ENCODE measurements around the gene ABHD15.

The ABHD15 gene

GRCh38 chr17:29595107-29595942 is 28.5 kb upstream of the ABHD15 start:
- ChIA-PET CTCF (interaction anchor here (0.9 to 8.4 kb wide), 8 partner anchors 17 to 29 kb away, joined by 3 to 144 read pairs (median 6); partner anchors contain the start of gene ABHD15), POLR2A (no interaction called here)
- no peak for DNase-seq (ENCODE audit: extremely low spot score)
- no peak for TF ChIP-seq CTCF (IDR thresholded peaks at IDR 0.05; ENCODE audit: control extremely low read depth, extremely low read depth, low read depth, missing control alignments)

GRCh38 chr17:29594519-29595090 is 27.8 kb upstream of the ABHD15 start:
- ChIA-PET POLR2A (no interaction called here), CTCF (interaction anchor here (0.9 to 5.0 kb wide), 8 partner anchors 10 to 377 kb away, joined by 3 to 144 read pairs (median 5); partner anchors contain the start of gene ABHD15)
- TF ChIP-seq CTCF (IDR thresholded peaks at IDR 0.05; ENCODE audit: control extremely low read depth, extremely low read depth, low read depth, missing control alignments): no peak

GRCh38 chr17:29593591-29594518 is 27.0 kb upstream of the ABHD15 start:
- DNase-seq (ENCODE audit: extremely low spot score): no peak
- POLR2A ChIA-PET: no interaction called here

More at GRCh38 chr17:29594519-29595090, 27.8 kb upstream of the ABHD15 start:
- no peak for DNase-seq (ENCODE audit: extremely low spot score)

GRCh38 chr17:29592850-29593551 is 26.2 kb upstream of the ABHD15 start, which contains the start of gene ANKRD13B:
Gene ANKRD13B (plus strand): TSS chr17:29593132. CDS start chr17:29593622, 490 bp downstream.
- peak; percentile 52 for DNase-seq (ENCODE audit: extremely low spot score)
- no peak for TF ChIP-seq CTCF (IDR thresholded peaks at IDR 0.05; ENCODE audit: control extremely low read depth, extremely low read depth, low read depth, missing control alignments)
- ChIA-PET POLR2A (no interaction called here), CTCF (interaction anchor here (1.0 to 5.0 kb wide), 16 partner anchors 15 to 417 kb away, joined by 3 to 144 read pairs (median 6); partner anchors contain the start of gene CORO6)

More at GRCh38 chr17:29593591-29594518, 27.0 kb upstream of the ABHD15 start:
- CTCF ChIA-PET: interaction anchor here (0.9 to 5.0 kb wide), 10 partner anchors 11 to 376 kb away, joined by 3 to 144 read pairs (median 6); partner anchors contain the start of gene ABHD15
- TF ChIP-seq CTCF (IDR thresholded peaks at IDR 0.05; ENCODE audit: control extremely low read depth, extremely low read depth, low read depth, missing control alignments): peak; percentile 41

GRCh38 chr17:29591737-29592608 is 25.1 kb upstream of the ABHD15 start:
- ChIA-PET CTCF (interaction anchor here (0.5 to 5.0 kb wide), 31 partner anchors 8 to 626 kb away, joined by 3 to 144 read pairs (median 5); partner anchors contain the start of genes CORO6 and TP53I13), POLR2A (no interaction called here)
- peak; percentile 99 for TF ChIP-seq CTCF (IDR thresholded peaks at IDR 0.05; ENCODE audit: control extremely low read depth, extremely low read depth, low read depth, missing control alignments)
- DNase-seq (ENCODE audit: extremely low spot score): peak; percentile 88

All from GM10248 (cell line).